Stimulated activated CD4-positive, alpha-beta T cell treated with anti-CD3 and anti-CD28 coated beads, Interleukin-12 subunit alpha, Interleukin-12 subunit beta, amount 100 ng/mL, for 48 hours (primary cell): ENCODE results near the gene ADPRHL1.
"Not testable (repeated sequence)": the region's sequence is repeated elsewhere in the genome, so short reads cannot be mapped to it uniquely, and the experiment has no call there.

Experiments
- DNase-seq, 3 donors: peaks; one replicate each; pipeline ENCODE4 v3.0.0-alpha.2; 2020; ENCODE audit warnings: low read depth in 2 of 3, low spot score in 1 of 3

The ADPRHL1 gene

GRCh38 chr13:113479179-113479578, 25.9 kb upstream of the ADPRHL1 start:
- no peak for DNase-seq

GRCh38 chr13:113477724-113478123, 24.4 kb upstream of the ADPRHL1 start:
- DNase-seq, result no peak

GRCh38 chr13:113476811-113477210, 23.5 kb upstream of the ADPRHL1 start:
- DNase-seq, result no peak

GRCh38 chr13:113475911-113476310, 22.6 kb upstream of the ADPRHL1 start:
- no peak for DNase-seq

DNA sequence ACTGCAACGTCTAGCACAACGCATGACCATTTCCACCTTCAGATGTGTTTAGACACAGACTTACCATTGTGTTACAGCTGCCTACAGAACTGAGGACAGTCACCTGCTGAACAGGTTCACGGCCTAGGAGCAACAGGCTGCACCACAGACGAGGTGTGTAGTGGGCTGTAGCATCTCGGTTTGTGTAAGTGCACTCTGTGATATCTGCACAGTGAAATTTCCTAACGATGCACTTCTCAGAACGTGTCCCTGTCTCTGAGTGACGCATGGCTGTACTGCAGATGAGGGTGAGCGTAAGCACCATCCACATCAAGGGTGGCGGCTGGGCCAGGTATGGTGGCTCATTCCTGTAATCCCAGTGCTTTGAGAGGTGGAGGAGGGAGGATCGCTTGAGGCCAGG, 22.0 kb upstream of the ADPRHL1 start:
- no peak for DNase-seq

GRCh38 chr13:113474179-113474578, 20.9 kb upstream of the ADPRHL1 start:
- no peak for DNase-seq

GRCh38 chr13:113472355-113473025, 19.2 kb upstream of the ADPRHL1 start:
- no peak for DNase-seq

DNA sequence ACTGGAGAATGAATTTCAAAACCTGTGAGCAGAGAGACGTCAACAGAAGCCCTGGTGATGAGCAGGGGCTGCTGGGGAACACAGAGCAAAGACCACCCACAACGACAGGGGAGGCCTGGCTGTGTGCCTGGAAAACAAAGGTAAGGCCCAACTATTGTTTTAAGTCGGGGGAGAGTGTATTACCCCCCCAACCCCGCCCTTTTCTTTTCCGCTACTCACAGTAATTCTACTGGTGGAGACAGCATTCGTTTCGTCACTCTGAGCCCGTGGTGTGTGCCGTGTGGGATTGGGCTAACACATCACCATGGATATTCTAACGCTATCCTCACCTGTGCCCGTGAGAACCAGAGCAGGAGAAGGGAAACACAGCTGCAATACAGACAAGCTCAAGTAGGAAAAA, 18.6 kb upstream of the ADPRHL1 start:
- no peak for DNase-seq

DNA sequence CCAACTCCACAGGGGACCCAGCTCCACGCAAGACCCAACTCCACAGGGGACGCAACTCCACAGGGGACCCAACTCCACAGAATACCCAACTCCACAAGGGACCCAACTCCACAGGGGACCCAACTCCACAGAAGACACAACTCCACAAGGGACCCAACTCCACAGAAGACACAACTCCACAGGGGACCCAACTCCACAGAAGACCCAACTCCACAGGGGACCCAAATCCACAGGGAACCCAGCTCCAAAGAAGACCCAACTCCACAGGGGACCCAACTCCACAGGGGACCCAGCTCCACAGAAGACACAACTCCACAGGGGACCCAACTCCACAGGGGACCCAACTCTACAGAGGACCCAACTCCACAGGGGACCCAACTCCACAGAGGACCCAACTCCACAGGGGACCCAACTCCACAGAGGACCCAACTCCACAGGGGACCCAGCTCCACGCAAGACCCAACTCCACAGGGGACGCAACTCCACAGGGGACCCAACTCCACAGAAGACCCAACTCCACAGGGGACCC, 17.4 kb upstream of the ADPRHL1 start:
- DNase-seq, result not testable (repeated sequence)

DNA sequence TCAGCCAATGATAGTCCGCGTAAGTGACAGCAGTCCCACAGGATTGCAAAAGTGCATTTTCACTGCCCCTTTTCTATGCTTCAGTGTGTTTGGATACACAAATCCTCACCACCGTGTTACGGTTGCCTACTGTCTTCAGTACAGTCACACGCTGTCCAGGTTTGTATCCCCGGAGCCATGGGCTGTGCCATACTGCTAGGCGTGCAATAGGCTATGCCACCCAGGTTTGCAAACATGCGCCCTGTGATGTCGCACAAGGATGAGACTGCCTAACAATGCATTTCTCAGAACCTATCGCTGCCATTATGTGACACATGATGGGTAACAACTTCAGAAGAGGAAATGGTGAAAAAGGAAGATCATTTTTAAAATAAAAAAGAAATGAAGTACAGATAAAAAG, 16.8 kb upstream of the ADPRHL1 start:
- DNase-seq, result no peak

- no peak for DNase-seq
These were observed 16.3 kb upstream of the ADPRHL1 start for GRCh38 chr13:113469582-113469981.

DNA sequence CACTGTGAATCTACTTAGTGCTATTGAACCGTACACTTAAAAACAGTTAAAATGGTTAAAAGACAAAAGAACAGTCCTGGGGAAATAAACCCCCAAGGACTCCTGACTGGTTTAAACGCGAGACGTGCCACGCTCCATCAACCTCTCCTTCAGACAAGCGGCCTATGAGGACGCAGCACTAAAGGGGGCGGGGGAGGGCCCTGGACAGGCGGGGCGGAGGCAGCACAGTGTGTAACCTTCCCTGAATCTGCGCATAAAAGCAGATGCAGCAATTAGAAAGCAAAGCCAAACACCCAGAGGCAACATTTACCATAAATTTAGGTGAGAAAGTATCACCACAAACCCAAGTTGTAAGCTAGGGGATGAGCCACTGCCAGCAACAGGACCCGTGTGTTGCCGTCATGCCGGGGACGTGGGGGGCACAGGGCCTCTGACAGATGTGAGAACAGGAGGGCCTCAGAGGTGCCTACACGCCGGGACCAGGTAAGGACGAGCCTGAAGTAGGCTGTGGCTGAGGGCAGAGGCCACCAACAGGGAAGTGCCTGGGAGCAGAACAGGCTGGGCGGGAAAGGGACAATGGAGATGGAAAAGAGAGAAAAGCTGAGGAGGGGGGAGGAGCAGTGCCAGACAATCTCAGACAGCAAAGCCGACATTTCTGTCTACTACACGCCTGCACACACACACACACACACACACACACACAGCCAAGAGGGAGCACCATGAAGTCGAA, 15.3 kb upstream of the ADPRHL1 start:
- no peak for DNase-seq

DNA sequence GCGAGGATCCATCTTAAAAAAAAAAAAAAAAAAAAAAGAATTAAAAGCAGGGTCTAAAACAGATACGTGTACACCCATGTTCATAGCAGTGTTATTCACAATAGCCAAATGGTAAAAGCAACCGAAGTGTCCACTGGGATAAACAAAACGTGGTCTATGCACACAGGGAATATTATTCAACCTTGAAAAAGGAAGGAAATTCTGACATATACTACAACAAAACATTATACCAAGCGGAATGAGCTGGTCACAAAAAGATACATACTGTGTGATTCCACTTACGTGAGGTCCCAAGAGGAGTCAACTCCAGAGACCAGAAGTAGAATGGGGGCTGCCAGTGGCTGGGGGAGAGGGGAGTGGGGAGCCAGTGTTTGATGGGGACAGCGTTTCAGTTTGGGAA, 14.7 kb upstream of the ADPRHL1 start:
- DNase-seq, result no peak

GRCh38 chr13:113466383-113466782, 13.1 kb upstream of the ADPRHL1 start:
- no peak for DNase-seq

DNA sequence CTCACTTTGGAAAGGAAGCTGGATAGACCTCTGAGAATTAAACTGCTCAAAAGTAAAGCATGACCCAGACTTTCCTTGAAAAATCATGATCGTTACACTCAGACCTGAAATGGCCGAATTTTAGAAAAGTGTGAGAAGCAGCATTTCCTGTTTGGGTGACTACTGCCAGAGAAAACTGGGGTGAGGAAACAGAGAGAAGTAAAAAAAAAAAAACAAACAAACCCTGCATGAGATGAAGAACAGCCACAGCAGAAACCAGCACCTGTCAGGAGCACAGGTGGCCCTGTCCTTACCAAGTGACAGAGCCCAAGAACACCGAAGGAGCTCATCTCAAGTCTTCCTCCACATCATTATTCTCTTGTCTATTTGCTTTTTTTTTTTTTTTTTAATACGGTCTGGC, 12.0 kb upstream of the ADPRHL1 start:
- DNase-seq, result no peak

GRCh38 chr13:113464476-113464875, 11.2 kb upstream of the ADPRHL1 start:
- DNase-seq, result no peak

GRCh38 chr13:113461022-113461751, 7.9 kb upstream of the ADPRHL1 start:
- DNase-seq, result no peak

GRCh38 chr13:113460599-113460998, 7.3 kb upstream of the ADPRHL1 start:
- no peak for DNase-seq

DNA sequence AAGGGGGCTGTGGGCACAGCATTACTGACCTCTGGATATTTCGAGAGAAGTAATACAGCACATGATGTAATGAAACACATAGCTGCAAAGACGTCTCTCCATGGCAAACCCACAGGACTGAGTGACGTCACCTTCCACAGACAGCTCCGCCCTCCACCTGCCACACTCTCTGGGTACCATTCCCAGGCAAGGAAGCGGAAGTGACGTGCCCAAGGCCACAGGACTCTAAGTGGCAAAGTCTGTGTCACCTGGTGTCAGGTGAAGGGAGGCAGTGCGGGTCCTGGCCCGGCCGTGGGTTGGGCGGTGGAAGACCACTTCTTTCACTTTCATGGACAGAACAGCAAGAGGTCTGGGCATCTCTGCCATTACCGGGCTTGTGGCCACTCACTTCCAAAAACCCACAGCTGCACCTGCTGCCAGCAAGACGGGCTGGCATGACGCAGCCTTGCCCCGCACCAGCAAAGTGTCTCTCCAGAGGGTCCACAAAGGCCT, 6.8 kb upstream of the ADPRHL1 start:
- DNase-seq, result no peak

DNA sequence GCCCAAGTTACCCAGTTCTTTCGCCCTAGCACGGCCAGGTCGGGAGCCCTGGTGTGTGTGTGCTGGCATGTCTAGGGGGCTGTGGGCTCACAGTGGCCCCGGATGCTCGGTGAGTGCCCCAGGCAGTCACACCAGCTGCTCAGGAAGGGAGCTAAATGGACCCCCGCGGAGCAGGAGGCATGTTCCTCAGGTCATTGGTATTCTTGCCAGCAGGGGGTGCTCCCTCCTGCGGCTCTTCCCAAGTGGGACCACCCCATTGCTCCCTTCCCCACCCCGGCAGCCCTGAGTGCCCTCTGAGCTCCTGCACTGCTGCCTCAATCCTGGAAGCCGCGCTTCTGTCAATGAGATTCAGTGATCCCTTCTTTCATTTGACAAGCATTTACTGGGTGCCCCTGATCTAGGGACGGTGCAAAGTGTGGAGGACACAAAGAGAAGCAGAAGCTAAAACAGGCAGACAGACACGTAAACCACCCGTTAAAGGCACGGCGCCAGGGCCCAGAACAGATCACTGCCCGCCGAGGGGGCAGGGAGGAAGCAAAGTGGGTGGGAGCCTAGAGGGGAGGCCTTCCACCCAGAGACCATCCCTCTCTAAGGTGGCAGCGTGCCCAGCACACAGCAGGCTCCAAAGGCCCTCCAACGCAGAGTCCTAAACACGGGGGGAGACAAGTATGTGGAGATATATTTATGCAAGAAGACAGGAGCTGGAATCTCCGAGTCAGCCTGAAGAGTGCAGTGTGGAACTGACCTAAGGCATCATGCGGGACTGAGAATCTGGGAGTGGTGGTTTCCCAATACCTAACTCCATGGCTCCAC, 5.2 kb upstream of the ADPRHL1 start:
- DNase-seq, result no peak

GRCh38 chr13:113457510-113457909, 4.2 kb upstream of the ADPRHL1 start:
- DNase-seq, result no peak
